ENCODE measurements around the gene MEPE.

Gene MEPE

GRCh38 chr4:87824352-87824751 lies 8.4 kb upstream of the MEPE start:
- ChIA-PET POLR2A (interaction anchor here (0.6 kb wide), 1 partner anchor 401 kb away, joined by 4 read pairs; no protein-coding TSS in a partner anchor), CTCF (interaction anchor here (0.7 to 1.6 kb wide), 2 partner anchors 25 to 144 kb away, joined by 3 to 5 read pairs; no protein-coding TSS in a partner anchor)
- no peaks in the 10 kb centered on the region for H3K36me3 ChIP-seq (ENCODE audit: control insufficient read depth in 2 of 2, insufficient read depth in 1 of 2, low read length in 2 of 2)
- no peaks in the 10 kb centered on the region for H3K9me3 ChIP-seq (ENCODE audit: control insufficient read depth, insufficient read depth, low read depth, low read length)
- TF ChIP-seq ZNF610 (tag by site-specific recombination; IDR thresholded peaks at IDR 0.05; ENCODE audit: borderline replicate concordance) (no peak), ZNF133 (tag by site-specific recombination; IDR thresholded peaks at IDR 0.05) (no peak), ZNF768 (tag by site-specific recombination; IDR thresholded peaks at IDR 0.05) (no peak), GLI4 (tag by site-specific recombination; IDR thresholded peaks at IDR 0.05) (no peak), ZNF114 (tag by site-specific recombination; IDR thresholded peaks at IDR 0.05) (no peak), EGR2 (tag by site-specific recombination; IDR thresholded peaks at IDR 0.05; ENCODE audit: low read depth) (no peak), ZNF404 (tag by site-specific recombination; IDR thresholded peaks at IDR 0.05) (no peak), ZNF791 (tag by site-specific recombination; IDR thresholded peaks at IDR 0.05) (no peak), SCRT2 (tag by site-specific recombination; IDR thresholded peaks at IDR 0.05) (no peak), ZFP3 (tag by site-specific recombination; IDR thresholded peaks at IDR 0.05; ENCODE audit: low read depth) (no peak), ZNF37A (tag by site-specific recombination; IDR thresholded peaks at IDR 0.05) (no peak), ZSCAN5A (tag by site-specific recombination; IDR thresholded peaks at IDR 0.05) (no peak), ZNF704 (tag by site-specific recombination; IDR thresholded peaks at IDR 0.05) (no peak), ZNF580 (tag by site-specific recombination; IDR thresholded peaks at IDR 0.05) (no peak), ZNF354C (tag by site-specific recombination; IDR thresholded peaks at IDR 0.05; ENCODE audit: borderline replicate concordance, low read depth) (no peak), KLF9 (tag by site-specific recombination; IDR thresholded peaks at IDR 0.05; ENCODE audit: low read depth) (no peak), ZNF558 (tag by site-specific recombination; IDR thresholded peaks at IDR 0.05) (no peak), ZBTB44 (tag by site-specific recombination; IDR thresholded peaks at IDR 0.05) (no peak)
- H3K27ac ChIP-seq (ENCODE audit: extremely low read depth, low read depth, low read length), result no peak overlapping the region
- H3K4me3 ChIP-seq (ENCODE audit: low read depth, low read length), result no peak overlapping the region
- no peaks in the 10 kb centered on the region for H3K4me1 ChIP-seq (ENCODE audit: control insufficient read depth, insufficient read depth, low read length)

- Histone ChIP-seq H3K27ac (ENCODE audit: extremely low read depth, low read depth, low read length) (no peak overlapping the region), H3K9me3 (ENCODE audit: control insufficient read depth, insufficient read depth, low read depth, low read length) (no peaks in the 10 kb centered on the region), H3K4me3 (ENCODE audit: low read depth, low read length) (no peak overlapping the region), H3K4me1 (ENCODE audit: control insufficient read depth, insufficient read depth, low read length) (no peaks in the 10 kb centered on the region), H3K36me3 (ENCODE audit: control insufficient read depth in 2 of 2, insufficient read depth in 1 of 2, low read length in 2 of 2) (no peaks in the 10 kb centered on the region)
- CTCF ChIA-PET, result no interaction called here
- POLR2A ChIA-PET, result no interaction called here
- TF ChIP-seq ZNF19 (tag by site-specific recombination; IDR thresholded peaks at IDR 0.05; ENCODE audit: low read depth) (no peak), TRIM28 (IDR thresholded peaks at IDR 0.05; ENCODE audit: borderline replicate concordance, low read length) (no peak), ZBTB7A (tag by site-specific recombination; IDR thresholded peaks at IDR 0.05; ENCODE audit: low read depth) (no peak), ZNF311 (tag by site-specific recombination; IDR thresholded peaks at IDR 0.05; ENCODE audit: borderline replicate concordance) (no peak), SCRT1 (tag by site-specific recombination; IDR thresholded peaks at IDR 0.05; ENCODE audit: borderline replicate concordance) (no peak), ZNF248 (tag by site-specific recombination; IDR thresholded peaks at IDR 0.05) (no peak), ZNF354C (tag by site-specific recombination; IDR thresholded peaks at IDR 0.05; ENCODE audit: borderline replicate concordance, low read depth) (no peak), ZNF140 (tag by site-specific recombination; IDR thresholded peaks at IDR 0.05) (no peak), ZNF292 (tag by site-specific recombination; IDR thresholded peaks at IDR 0.05; ENCODE audit: borderline replicate concordance, low read depth) (no peak), ZNF571 (tag by site-specific recombination; IDR thresholded peaks at IDR 0.05) (no peak), ZNF792 (tag by site-specific recombination; IDR thresholded peaks at IDR 0.05) (no peak), PRDM10 (tag by site-specific recombination; IDR thresholded peaks at IDR 0.05) (no peak)
Observed at GRCh38 chr4:87834401-87834800, 1.6 kb downstream of the MEPE start.

Measured in HEK293 (cell line).